Right atrium auricular region (tissue), 2 donors: Measurements from ENCODE around the gene CHST3. TPM values are rescaled to one million over a fixed set of nuclear protein-coding genes. Genes with fewer than 3 reads are reported as not detected.
"Not testable (repeated sequence)": the region's sequence is repeated elsewhere in the genome, so short reads cannot be mapped to it uniquely, and the experiment has no call there.

Experiments
- DNase-seq: peaks from one replicate; pipeline ENCODE4 v3.0.0-alpha.2; 2019; ENCODE audit warnings: low spot score
- H3K27ac ChIP-seq, 2 donors: fragments of 200-600 bp; sonication (generic); 1 replicate in 1 of 2; 2 replicates in 1 of 2; pipeline ENCODE4 v1.5.1; 2016 to 2019
- H3K27me3 ChIP-seq, 2 donors: fragments of 200-600 bp; sonication (generic); one replicate each; pipeline versions ENCODE4 v1.5.1 to v1.6.0; 2017 to 2019
- H3K36me3 ChIP-seq: fragments of 200-600 bp; sonication (generic); one replicate; pipeline ENCODE4 v1.5.1; 2016
- H3K4me1 ChIP-seq, 2 donors: fragments of 200-600 bp; sonication (generic); one replicate each; pipeline versions ENCODE4 v1.5.1 to v1.6.0; 2017 to 2019
- H3K4me3 ChIP-seq, 2 donors: fragments of 200-600 bp; sonication (generic); 1 replicate in 1 of 2; 2 replicates in 1 of 2; pipeline ENCODE4 v1.5.1; 2017 to 2019; ENCODE audit warnings: mild to moderate bottlenecking in 1 of 2, moderate library complexity in 1 of 2
- H3K9me3 ChIP-seq, 2 donors: fragments of 200-600 bp; sonication (generic); one replicate each; pipeline ENCODE4 v1.5.1; 2019
- total RNA-seq, 2 donors: library from RNA; depleted of rRNA; stranded (reverse); fragments of >200 nt; gene quantifications; one replicate each; pipeline ENCODE4 v1.1.0, GENCODE V29; 2016
- TF ChIP-seq, protein P1 (sequence below), 2 donors: fragments of 200-600 bp; sonication (generic); IDR thresholded peaks; one replicate each; pipeline ENCODE4 v1.5.1; 2019; ENCODE audit warnings: antibody characterized with exemption in 2 of 2

Gene CHST3
- total RNA-seq, 2 donors from 2014 or later = 21.3 to 45.4 TPM

DNA sequence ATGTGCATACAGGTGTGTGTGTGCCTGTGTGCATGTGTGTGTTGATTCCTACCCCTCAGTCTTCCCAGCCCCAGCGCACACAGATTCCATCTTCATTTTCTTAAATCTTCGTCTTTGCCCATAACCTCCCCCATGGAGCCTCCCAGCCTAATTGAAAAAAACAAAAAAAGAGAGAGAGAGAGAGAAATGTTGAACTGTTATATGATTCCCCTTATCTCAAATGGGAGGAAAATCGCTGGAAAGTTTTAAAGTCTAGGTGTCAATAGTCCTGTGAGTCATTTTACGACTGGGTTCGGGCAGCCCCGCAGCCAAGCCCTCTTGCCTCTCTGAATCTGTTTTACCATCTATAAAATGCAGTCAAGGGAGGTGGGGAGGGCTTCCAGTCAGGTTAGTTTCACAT lies 63.3 kb downstream of the CHST3 start:
- peaks cover 0 to 36% of the 10 kb centered on the region in 2 donors for H3K4me1 ChIP-seq
- H3K27ac ChIP-seq = no peak overlapping the region
- H3K27me3 ChIP-seq = no peaks in the 10 kb centered on the region
- TF ChIP-seq, protein P1, sequence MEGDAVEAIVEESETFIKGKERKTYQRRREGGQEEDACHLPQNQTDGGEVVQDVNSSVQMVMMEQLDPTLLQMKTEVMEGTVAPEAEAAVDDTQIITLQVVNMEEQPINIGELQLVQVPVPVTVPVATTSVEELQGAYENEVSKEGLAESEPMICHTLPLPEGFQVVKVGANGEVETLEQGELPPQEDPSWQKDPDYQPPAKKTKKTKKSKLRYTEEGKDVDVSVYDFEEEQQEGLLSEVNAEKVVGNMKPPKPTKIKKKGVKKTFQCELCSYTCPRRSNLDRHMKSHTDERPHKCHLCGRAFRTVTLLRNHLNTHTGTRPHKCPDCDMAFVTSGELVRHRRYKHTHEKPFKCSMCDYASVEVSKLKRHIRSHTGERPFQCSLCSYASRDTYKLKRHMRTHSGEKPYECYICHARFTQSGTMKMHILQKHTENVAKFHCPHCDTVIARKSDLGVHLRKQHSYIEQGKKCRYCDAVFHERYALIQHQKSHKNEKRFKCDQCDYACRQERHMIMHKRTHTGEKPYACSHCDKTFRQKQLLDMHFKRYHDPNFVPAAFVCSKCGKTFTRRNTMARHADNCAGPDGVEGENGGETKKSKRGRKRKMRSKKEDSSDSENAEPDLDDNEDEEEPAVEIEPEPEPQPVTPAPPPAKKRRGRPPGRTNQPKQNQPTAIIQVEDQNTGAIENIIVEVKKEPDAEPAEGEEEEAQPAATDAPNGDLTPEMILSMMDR (IDR thresholded peaks at IDR 0.05) = no peak
- no peaks in the 10 kb centered on the region for H3K36me3 ChIP-seq
- H3K9me3 ChIP-seq = no peaks in the 10 kb centered on the region
- H3K4me3 ChIP-seq = no peak overlapping the region
- DNase-seq = no peak

GRCh38 chr10:72029414-72029813 lies 65.2 kb downstream of the CHST3 start:
- Histone ChIP-seq H3K4me3 (no peak overlapping the region), H3K27ac (peak overlapping the region; percentile 73 to 76), H3K4me1 (peaks cover 0 to 42% of the 10 kb centered on the region in 2 donors), H3K9me3 (no peaks in the 10 kb centered on the region), H3K27me3 (no peaks in the 10 kb centered on the region), H3K36me3 (no peaks in the 10 kb centered on the region)
- TF ChIP-seq, protein P1 (IDR thresholded peaks at IDR 0.05) = no peak
- no peak for DNase-seq

DNA sequence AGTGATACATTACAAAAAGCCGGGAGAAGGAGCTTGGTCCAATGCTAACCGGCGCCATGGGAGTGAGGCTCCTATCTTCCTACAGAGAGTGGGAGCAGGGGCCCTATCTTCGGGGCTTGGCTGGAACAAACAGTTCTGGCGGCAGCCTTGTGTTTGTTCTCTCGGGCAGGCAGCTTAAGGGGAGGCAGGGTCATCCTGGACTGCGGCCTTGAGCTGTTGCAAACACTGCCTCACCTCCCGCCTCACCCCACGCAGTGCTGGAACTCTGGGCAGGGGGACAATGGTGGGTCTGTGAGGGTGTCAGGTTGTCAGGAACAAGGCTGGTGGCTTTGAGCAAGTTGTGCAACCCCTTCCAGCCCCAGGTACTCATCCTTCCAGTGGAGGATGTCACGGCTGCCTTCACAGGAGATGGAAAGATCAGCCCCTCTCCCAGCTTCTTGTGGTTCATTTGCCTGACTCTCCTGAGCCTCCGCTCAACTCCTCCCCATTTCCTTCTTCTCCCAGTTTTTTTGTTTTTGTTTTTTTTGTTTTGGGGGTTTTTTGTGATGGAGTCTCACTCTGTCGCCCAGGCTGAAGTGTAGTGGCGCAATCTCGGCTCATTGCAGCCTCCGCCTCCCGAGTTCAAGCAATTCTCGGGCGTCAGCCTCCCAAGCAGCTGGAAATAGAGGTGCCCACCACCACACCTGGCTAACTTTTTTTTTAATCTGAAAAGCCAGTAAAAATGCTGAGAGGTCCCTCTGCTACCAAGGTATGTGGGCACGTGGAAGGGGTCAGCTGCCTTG lies 66.8 kb downstream of the CHST3 start:
- peak overlapping the region; percentile 73 to 76 for H3K27ac ChIP-seq
- peak; percentile 78 for DNase-seq
- H3K27me3 ChIP-seq = no peaks in the 10 kb centered on the region
- no peak overlapping the region for H3K4me3 ChIP-seq
- no peaks in the 10 kb centered on the region for H3K36me3 ChIP-seq
- TF ChIP-seq, protein P1 (IDR thresholded peaks at IDR 0.05) = no peak
- H3K4me1 ChIP-seq = peaks cover 0 to 58% of the 10 kb centered on the region in 2 donors
- H3K9me3 ChIP-seq = no peaks in the 10 kb centered on the region

GRCh38 chr10:72031706-72032105 lies 67.5 kb downstream of the CHST3 start:
- peak overlapping the region; percentile 73 to 76 for H3K27ac ChIP-seq
- peaks cover 0 to 57% of the 10 kb centered on the region in 2 donors for H3K4me1 ChIP-seq
- no peaks in the 10 kb centered on the region for H3K27me3 ChIP-seq
- no peak for DNase-seq
- TF ChIP-seq, protein P1 (IDR thresholded peaks at IDR 0.05) = no peak
- no peak overlapping the region for H3K4me3 ChIP-seq
- no peaks in the 10 kb centered on the region for H3K9me3 ChIP-seq
- no peaks in the 10 kb centered on the region for H3K36me3 ChIP-seq

GRCh38 chr10:72032409-72033162 lies 68.4 kb downstream of the CHST3 start:
- not testable (repeated sequence) for H3K4me3 ChIP-seq, H3K27me3 ChIP-seq, H3K9me3 ChIP-seq, H3K36me3 ChIP-seq, DNase-seq
- peak overlapping the region; percentile 71 to 76 for H3K27ac ChIP-seq
- H3K4me1 ChIP-seq = peaks cover 0 to 48% of the 10 kb centered on the region in 2 donors

DNA sequence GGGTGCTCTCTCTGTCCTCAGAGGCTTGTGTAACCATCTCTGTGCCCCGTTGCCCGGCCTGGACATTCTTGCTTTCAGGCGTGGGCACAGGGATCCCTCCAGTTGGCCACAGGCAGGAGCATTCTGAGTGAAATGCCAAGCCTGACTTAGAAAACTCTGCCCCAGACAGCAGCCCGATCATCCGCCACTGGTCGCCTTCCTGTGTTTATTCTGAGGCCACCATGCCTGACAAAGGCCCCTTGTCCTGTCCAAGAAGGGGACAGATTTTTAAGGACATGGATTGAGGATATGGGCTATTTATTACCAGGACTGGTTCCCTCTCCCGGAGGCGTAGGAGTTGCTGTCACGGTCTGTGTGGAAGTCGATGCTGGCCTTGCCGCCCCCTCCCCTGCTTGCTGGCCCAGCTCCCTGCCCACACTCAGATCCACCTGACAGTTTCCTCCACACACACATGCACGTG lies 69.9 kb downstream of the CHST3 start:
- DNase-seq = no peak
- H3K27me3 ChIP-seq = no peaks in the 10 kb centered on the region
- H3K9me3 ChIP-seq = no peaks in the 10 kb centered on the region
- H3K36me3 ChIP-seq = no peaks in the 10 kb centered on the region
- H3K4me3 ChIP-seq = no peak overlapping the region
- TF ChIP-seq, protein P1 (IDR thresholded peaks at IDR 0.05) = no peak
- H3K27ac ChIP-seq = peak overlapping the region; percentile 71 to 78
- H3K4me1 ChIP-seq = peaks cover 0 to 60% of the 10 kb centered on the region in 2 donors
